ENCODE data around the gene NLRX1.
"Not testable (repeated sequence)": the region's sequence is repeated elsewhere in the genome, so short reads cannot be mapped to it uniquely, and the experiment has no call there.

NLRX1 gene

GRCh38 chr11:119185981-119186634 is 17.6 kb downstream of the NLRX1 start:
- DNase-seq = no peak

- DNase-seq = no peak
Measured at GRCh38 chr11:119187123-119187892, 18.8 kb downstream of the NLRX1 start.

GRCh38 chr11:119188067-119188466 is 19.5 kb downstream of the NLRX1 start:
- DNase-seq = no peak

DNA sequence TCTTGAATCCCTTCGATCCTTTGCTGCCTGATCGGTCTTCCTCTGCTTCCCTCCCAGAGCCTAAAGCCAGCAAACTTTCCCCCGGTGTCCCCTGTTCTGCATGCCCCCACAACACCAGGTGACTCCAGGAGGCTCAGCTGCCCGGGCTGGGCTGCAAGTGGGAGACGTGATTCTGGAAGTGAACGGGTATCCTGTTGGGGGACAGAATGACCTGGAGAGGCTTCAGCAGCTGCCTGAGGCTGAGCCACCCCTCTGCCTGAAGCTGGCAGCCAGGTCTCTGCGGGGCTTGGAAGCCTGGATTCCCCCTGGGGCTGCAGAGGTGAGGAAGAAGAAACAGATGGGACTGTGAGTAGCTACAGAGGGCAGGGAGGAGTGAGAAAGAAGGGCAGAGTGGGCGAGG is 20.4 kb downstream of the NLRX1 start:
- no peak for DNase-seq

DNA sequence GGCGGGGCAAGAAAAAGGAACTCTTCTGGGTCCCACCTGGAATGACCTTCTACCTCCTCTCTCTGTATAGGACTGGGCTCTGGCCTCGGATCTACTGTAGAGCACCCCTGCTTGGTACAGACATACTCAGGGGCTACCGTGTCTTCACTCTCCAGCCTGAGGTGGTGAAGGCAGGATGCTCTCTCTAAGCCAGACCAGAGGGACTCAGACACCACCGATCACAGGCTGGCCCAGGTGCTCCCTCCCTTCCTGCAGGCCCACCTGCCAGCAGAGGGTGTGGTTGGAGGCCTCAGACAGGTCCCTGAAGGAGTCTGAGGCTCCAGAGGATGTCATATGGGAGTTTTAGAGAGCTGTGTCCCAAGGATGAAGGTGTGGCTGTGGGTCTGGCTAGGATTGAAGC is 20.9 kb downstream of the NLRX1 start:
- no peak for DNase-seq

GRCh38 chr11:119190531-119190930 is 22.0 kb downstream of the NLRX1 start:
- DNase-seq = no peak

- DNase-seq = not testable (repeated sequence)
Measured at GRCh38 chr11:119191265-119191664, 22.7 kb downstream of the NLRX1 start.

- DNase-seq = no peak
Measured at GRCh38 chr11:119192111-119192510, 23.6 kb downstream of the NLRX1 start.

DNA sequence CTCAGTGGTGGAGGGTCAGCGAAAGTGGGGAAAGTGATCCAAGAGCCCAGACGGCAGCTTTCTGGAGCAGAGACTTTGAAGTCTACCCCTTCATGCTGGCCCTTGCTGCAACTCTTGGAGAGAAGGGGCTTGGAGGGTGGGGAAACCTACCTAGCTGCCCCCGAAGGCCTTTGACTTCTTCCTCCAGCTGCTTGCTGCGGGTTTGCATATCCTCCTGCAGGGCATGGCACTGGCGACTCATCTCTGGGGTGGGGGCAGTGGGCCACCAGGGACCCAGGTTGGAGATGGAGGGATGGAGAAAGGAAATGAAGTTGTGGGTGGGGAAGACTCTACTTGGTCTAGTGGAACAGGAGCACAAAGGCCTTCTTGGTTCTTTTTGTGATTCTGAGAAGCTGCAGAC is 24.5 kb downstream of the NLRX1 start:
- no peak for DNase-seq

DNA sequence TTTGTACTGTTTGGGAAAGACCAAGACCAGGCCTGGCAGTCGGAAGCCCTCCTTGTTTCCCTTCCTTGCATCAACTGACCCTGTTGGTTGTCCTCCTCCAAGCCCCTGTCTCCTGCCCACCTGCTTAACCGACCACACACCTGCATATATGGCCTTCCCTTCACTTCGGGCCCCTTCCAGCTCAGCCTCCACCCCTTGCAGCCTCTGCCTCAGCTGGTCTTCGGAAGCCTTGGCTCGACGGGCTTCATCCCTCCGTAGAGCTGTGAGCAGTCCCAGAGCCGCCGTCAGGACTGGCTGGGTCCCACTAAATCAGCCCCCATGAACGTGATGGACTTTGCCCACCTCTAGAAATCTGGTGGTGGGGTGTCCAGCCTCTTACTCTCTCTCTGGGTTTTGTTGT is 25.1 kb downstream of the NLRX1 start:
- no peak for DNase-seq

GRCh38 chr11:119194811-119195440 is 26.4 kb downstream of the NLRX1 start:
- DNase-seq = no peak

- DNase-seq = no peak
Measured at GRCh38 chr11:119195680-119196079, 27.2 kb downstream of the NLRX1 start.

DNA sequence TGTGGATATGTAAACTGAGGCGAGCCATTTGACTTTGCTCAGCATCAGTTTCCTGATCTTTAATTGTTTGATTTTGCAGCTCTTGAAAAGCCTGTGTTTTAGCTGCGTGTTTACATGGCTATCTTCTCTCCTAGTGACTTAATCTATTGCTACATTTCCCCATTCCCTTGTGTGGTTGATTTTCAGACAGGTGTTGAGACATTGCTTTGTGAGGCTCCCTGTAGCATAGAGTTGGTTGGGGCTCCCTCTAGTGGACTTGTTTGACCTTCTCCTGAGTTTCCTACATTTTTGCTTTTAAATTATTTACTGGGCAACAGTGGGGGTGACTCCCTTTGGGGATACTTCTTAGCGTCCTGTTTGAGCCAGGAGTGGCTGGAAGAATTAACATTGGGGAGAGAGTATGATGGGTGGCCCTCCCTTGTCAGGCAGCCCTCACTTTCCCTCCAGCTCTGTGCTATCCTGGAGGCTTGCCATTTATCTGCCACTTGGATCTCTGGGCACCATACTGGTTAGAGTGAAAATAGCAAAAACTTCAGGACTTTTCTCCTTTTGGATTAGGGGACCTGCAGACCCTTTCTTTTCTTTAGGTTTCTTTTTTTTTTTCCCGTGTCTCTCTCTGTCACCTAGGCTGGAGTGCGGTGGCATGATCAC is 28.4 kb downstream of the NLRX1 start:
- DNase-seq = peak; percentile 68

DNA sequence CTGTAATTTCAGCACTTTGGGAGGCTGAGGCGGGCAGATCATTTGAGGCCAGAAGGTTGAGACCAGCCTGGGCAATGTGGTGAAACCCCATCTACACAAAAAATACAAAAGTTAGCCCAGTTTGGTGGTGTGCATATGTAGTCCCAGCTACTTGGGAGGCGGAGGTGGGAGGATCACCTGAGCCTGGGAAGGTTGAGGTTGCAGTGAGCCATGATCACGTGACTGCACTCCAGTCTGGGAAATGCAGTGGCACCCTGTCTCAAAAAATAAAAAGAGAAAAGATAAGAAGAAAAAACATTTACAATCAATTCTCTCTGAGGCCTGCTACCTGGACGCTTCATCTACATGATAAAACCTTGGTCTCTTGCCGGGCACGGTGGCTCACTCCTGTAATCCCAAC is 30.4 kb downstream of the NLRX1 start:
- no peak for DNase-seq

GRCh38 chr11:119201236-119201635 is 32.7 kb downstream of the NLRX1 start:
- not testable (repeated sequence) for DNase-seq

DNA sequence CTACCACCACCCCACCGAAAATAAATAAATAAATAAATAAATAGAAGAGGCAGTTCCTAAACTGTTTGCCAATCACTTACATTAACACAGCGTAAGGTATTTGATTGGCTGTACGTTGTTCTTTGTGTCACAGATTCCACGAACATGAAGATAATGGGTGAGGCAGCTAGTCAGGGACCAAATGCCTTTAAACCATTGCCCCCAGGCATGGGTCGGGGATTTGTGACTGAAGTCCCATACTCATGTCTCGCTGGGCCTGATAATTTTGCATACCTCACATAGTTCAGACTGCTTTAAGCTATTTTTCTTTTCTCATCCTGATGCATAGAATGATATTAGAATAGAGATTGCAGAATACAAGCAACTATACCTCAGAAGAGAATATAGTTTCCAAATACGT is 34.0 kb downstream of the NLRX1 start:
- DNase-seq = no peak

- no peak for DNase-seq
Measured at GRCh38 chr11:119204066-119204465, 35.5 kb downstream of the NLRX1 start.

GRCh38 chr11:119205080-119205479 is 36.6 kb downstream of the NLRX1 start:
- peak; percentile 34 for DNase-seq

GRCh38 chr11:119205574-119206510 is 37.3 kb downstream of the NLRX1 start, which contains the start of gene CBL:
Gene CBL, plus strand, starts transcription at chr11:119206339. Its CDS starts 79 bp downstream, at chr11:119206418.
- DNase-seq = peak; percentile 89

DNA sequence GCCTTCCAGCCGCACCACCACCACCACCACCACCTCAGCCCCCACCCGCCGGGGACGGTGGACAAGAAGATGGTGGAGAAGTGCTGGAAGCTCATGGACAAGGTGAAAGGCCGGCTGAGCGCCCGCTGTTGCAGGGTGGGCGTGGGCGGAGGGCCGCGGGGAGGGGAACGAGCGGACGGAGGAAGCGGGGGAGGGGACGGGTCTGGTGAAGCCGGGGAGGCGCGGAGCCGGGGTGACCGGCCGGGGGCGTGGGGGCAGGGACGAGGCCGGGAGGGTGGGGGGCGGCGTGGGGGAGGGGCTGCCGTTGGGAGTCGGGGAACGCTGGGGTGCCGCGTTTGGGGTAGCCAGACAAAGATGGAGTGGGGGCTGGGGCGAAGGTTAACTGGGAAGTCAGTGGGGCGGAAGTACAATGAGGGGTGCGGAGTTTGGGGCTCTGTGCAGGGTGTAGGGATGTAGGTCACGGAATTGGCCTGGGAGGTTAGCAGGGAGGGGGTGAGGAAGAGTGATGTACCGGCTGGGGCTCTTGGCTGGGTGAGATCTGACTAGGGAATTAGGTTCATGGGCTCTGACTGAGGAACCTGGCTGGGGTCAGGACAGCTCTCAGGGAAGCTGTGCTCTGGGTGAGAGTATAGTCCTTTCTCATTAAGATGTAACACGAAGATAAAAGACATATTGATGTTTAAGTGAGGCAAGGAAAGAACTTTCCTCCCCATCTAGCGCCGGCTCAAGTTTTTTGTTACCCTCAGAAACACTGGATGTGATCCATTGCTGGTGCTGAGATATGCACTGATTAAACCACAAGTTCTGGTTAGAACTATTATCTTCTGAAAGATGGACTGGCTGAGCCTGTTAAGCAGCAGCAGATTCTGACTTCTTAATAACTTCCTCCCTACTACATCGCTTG is 38.2 kb downstream of the NLRX1 start:
- peak; percentile 14 for DNase-seq

DNA sequence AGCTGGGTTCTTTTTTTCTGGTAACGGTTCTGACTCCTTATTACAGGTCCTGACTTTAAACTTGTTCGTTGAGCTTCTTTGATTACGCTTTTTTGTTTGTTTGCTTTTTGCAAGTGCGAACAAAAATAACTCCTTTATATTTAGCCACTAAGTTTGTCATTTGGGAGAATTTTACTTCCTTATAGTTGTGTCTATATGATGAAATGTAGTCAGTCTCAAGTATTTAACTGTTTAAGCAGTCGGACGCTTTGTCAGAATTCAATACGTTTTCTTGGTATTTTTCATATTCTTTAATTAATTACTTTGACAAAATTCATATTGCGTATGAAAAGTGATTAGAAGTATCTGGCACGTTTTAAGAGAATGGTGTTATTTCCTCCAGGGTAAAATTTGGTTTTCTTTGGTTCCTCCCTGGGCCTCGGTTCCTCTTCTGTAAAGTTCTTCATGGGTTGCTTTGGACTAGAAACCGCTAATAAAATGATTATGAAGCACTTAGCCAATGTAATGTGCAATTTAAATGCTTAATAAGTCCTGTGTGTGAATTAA is 39.0 kb downstream of the NLRX1 start:
- DNase-seq = no peak
